Mesendoderm (in vitro differentiated cells): ENCODE results near the gene A4GALT.

Experiments used
- DNase-seq: peaks from one replicate; pipeline ENCODE4 v3.0.0; 2013
- H2AK5ac ChIP-seq: 2 replicates; pipeline ENCODE4 v1.6.1; 2013; ENCODE audit warnings: low read length, inconsistent platforms
- H2BK120ac ChIP-seq: 2 replicates; pipeline ENCODE4 v1.6.1; 2013; ENCODE audit warnings: low read depth, mild to moderate bottlenecking, low read length, moderate library complexity, mixed read lengths
- H2BK15ac ChIP-seq: replicated peaks from 2 replicates; pipeline ENCODE4 v1.6.1; 2013; ENCODE audit warnings: low read depth, mild to moderate bottlenecking, moderate library complexity
- H2BK5ac ChIP-seq: 2 replicates; pipeline ENCODE4 v1.6.1; 2013; ENCODE audit warnings: low read length, inconsistent platforms
- H3K18ac ChIP-seq: 2 replicates; pipeline ENCODE4 v1.6.1; 2013; ENCODE audit warnings: mild to moderate bottlenecking, low read length, mixed read lengths
- H3K23ac ChIP-seq: one replicate; pipeline ENCODE4 v1.6.1; 2013; ENCODE audit warnings: low read length
- H3K27ac ChIP-seq: 2 replicates; pipeline ENCODE4 v1.5.1; 2013; ENCODE audit warnings: low read depth, mild to moderate bottlenecking, inconsistent platforms, low read length, moderate library complexity
- H3K27me3 ChIP-seq: 2 replicates; pipeline ENCODE4 v1.6.1; 2013; ENCODE audit warnings: low read length, control low read depth, mild to moderate bottlenecking, inconsistent platforms; ENCODE audit not compliant: insufficient read depth, poor library complexity
- H3K36me3 ChIP-seq: 2 replicates; pipeline ENCODE4 v1.6.1; 2013; ENCODE audit warnings: low read length, inconsistent platforms; ENCODE audit not compliant: control insufficient read depth, insufficient read depth
- H3K4ac ChIP-seq: one replicate; pipeline ENCODE4 v1.6.1; 2013; ENCODE audit warnings: low read depth, mild to moderate bottlenecking, low read length, moderate library complexity
- H3K4me1 ChIP-seq: 2 replicates; pipeline ENCODE4 v1.6.1; 2013; ENCODE audit warnings: low read depth, low read length, inconsistent platforms; ENCODE audit not compliant: control insufficient read depth
- H3K4me2 ChIP-seq: 2 replicates; pipeline ENCODE4 v1.6.1; 2013; ENCODE audit warnings: low read length
- H3K4me3 ChIP-seq: 2 replicates; pipeline ENCODE4 v1.5.1; 2013; ENCODE audit warnings: mild to moderate bottlenecking, low read length
- H3K56ac ChIP-seq: one replicate; pipeline ENCODE4 v1.6.1; 2013; ENCODE audit warnings: low read length
- H3K79me1 ChIP-seq: 2 replicates; pipeline ENCODE4 v1.6.1; 2013; ENCODE audit warnings: low read length, inconsistent platforms
- H3K79me2 ChIP-seq: 2 replicates; pipeline ENCODE4 v1.6.1; 2013; ENCODE audit warnings: mild to moderate bottlenecking, low read length; ENCODE audit not compliant: control insufficient read depth, insufficient read depth
- H3K9ac ChIP-seq: 2 replicates; pipeline ENCODE4 v1.6.1; 2013; ENCODE audit warnings: low read length, inconsistent platforms
- H4K5ac ChIP-seq: one replicate; pipeline ENCODE4 v1.6.1; 2013; ENCODE audit warnings: low read length
- H4K8ac ChIP-seq: one replicate; pipeline ENCODE4 v1.6.1; 2013; ENCODE audit warnings: low read depth, mild to moderate bottlenecking, control low read depth, low read length, moderate library complexity
- WGBS: extraction: QIAGEN DNeasy Blood & Tissue Kit; methylation state at CpG from one replicate; pipeline ENCODE4 v1.1.7; 2013; ENCODE audit warnings: low lambda C conversion rate, missing lambda C conversion rate; ENCODE audit not compliant: insufficient coverage; ENCODE audit errors: extremely low coverage; 5-methylcytosine and 5-hydroxymethylcytosine counted together

A4GALT gene

GRCh38 chr22:42699976-42700352 lies 20.7 kb downstream of the A4GALT start:
- H3K18ac ChIP-seq: no peak overlapping the region
- no peaks in the 10 kb centered on the region for H3K36me3 ChIP-seq
- H4K5ac ChIP-seq: no peak overlapping the region
- H2BK15ac ChIP-seq: no peak overlapping the region
- no peak overlapping the region for H3K27ac ChIP-seq
- no peak overlapping the region for H3K56ac ChIP-seq
- no peak overlapping the region for H2BK5ac ChIP-seq
- no peak for DNase-seq
- no peaks in the 10 kb centered on the region for H3K79me1 ChIP-seq
- H3K9ac ChIP-seq: no peak overlapping the region
- no peak overlapping the region for H4K8ac ChIP-seq
- H3K4ac ChIP-seq: no peak overlapping the region
- no peak overlapping the region for H3K23ac ChIP-seq
- no peak overlapping the region for H3K4me3 ChIP-seq
- no peak overlapping the region for H2BK120ac ChIP-seq
- no peaks in the 10 kb centered on the region for H3K27me3 ChIP-seq
- H3K79me2 ChIP-seq: no peaks in the 10 kb centered on the region
- no peak overlapping the region for H3K4me2 ChIP-seq
- H2AK5ac ChIP-seq: no peak overlapping the region
- no CpG with 5 or more reads among the region's 12 CpGs for WGBS
- H3K4me1 ChIP-seq: peaks cover 3% of the 10 kb centered on the region

GRCh38 chr22:42699281-42699975 lies 21.2 kb downstream of the A4GALT start:
- no peaks in the 10 kb centered on the region for H3K36me3 ChIP-seq
- no peak overlapping the region for H3K4ac ChIP-seq
- no CpG with 5 or more reads among the region's 17 CpGs for WGBS

GRCh38 chr22:42697542-42698013 lies 23.1 kb downstream of the A4GALT start:
- H3K4ac ChIP-seq: no peak overlapping the region
- H2BK5ac ChIP-seq: no peak overlapping the region
- H3K18ac ChIP-seq: no peak overlapping the region
- H2AK5ac ChIP-seq: peak overlapping the region; percentile 65
- DNase-seq: peak; percentile 79
- H4K8ac ChIP-seq: no peak overlapping the region
- no peak overlapping the region for H2BK120ac ChIP-seq
- H3K36me3 ChIP-seq: no peaks in the 10 kb centered on the region
- no peak overlapping the region for H3K4me3 ChIP-seq
- no peaks in the 10 kb centered on the region for H3K27me3 ChIP-seq
- no peak overlapping the region for H3K4me2 ChIP-seq
- H3K4me1 ChIP-seq: peaks cover 3% of the 10 kb centered on the region
- no peak overlapping the region for H4K5ac ChIP-seq
- H3K27ac ChIP-seq: no peak overlapping the region
- no peak overlapping the region for H3K9ac ChIP-seq
- no CpG with 5 or more reads among the region's 16 CpGs for WGBS
- H2BK15ac ChIP-seq: no peak overlapping the region
- no peak overlapping the region for H3K23ac ChIP-seq
- H3K56ac ChIP-seq: no peak overlapping the region
- no peaks in the 10 kb centered on the region for H3K79me2 ChIP-seq
- no peaks in the 10 kb centered on the region for H3K79me1 ChIP-seq

More at GRCh38 chr22:42699281-42699975, 21.2 kb downstream of the A4GALT start:
- Histone ChIP-seq H3K79me2 (no peaks in the 10 kb centered on the region), H4K8ac (no peak overlapping the region), H3K27ac (no peak overlapping the region), H3K4me1 (peaks cover 3% of the 10 kb centered on the region), H3K79me1 (no peaks in the 10 kb centered on the region), H4K5ac (no peak overlapping the region), H2AK5ac (no peak overlapping the region), H3K23ac (no peak overlapping the region), H3K9ac (no peak overlapping the region), H3K27me3 (no peaks in the 10 kb centered on the region), H2BK15ac (no peak overlapping the region), H3K56ac (no peak overlapping the region), H2BK5ac (no peak overlapping the region), H3K4me3 (no peak overlapping the region), H3K18ac (no peak overlapping the region), H2BK120ac (no peak overlapping the region), H3K4me2 (no peak overlapping the region)
- DNase-seq: no peak

- Histone ChIP-seq H4K5ac (no peak overlapping the region), H3K27me3 (no peaks in the 10 kb centered on the region), H3K18ac (no peak overlapping the region), H3K27ac (no peak overlapping the region), H2AK5ac (no peak overlapping the region), H4K8ac (no peak overlapping the region), H3K4me3 (no peak overlapping the region), H3K4ac (no peak overlapping the region), H3K4me1 (peaks cover 3% of the 10 kb centered on the region), H2BK15ac (no peak overlapping the region), H3K36me3 (no peaks in the 10 kb centered on the region), H3K79me2 (no peaks in the 10 kb centered on the region), H3K79me1 (no peaks in the 10 kb centered on the region), H2BK5ac (no peak overlapping the region), H3K23ac (no peak overlapping the region), H3K9ac (no peak overlapping the region), H3K56ac (no peak overlapping the region), H3K4me2 (no peak overlapping the region), H2BK120ac (no peak overlapping the region)
- WGBS: no CpG with 5 or more reads among the region's 10 CpGs
- DNase-seq: no peak
Measured at GRCh38 chr22:42696331-42696967, 24.2 kb downstream of the A4GALT start.

- Histone ChIP-seq H3K4me1 (peaks cover 3% of the 10 kb centered on the region), H3K23ac (no peak overlapping the region), H2BK5ac (no peak overlapping the region), H3K27ac (no peak overlapping the region), H3K18ac (no peak overlapping the region), H3K9ac (no peak overlapping the region), H3K4ac (no peak overlapping the region), H4K5ac (no peak overlapping the region), H3K27me3 (no peaks in the 10 kb centered on the region), H4K8ac (no peak overlapping the region), H2AK5ac (no peak overlapping the region), H2BK120ac (no peak overlapping the region), H3K56ac (no peak overlapping the region), H2BK15ac (no peak overlapping the region), H3K4me3 (no peak overlapping the region), H3K4me2 (no peak overlapping the region), H3K79me1 (no peaks in the 10 kb centered on the region), H3K79me2 (no peaks in the 10 kb centered on the region), H3K36me3 (no peaks in the 10 kb centered on the region)
- no peak for DNase-seq
- WGBS: no CpG with 5 or more reads among the region's 10 CpGs
Measured at GRCh38 chr22:42695294-42695693, 25.4 kb downstream of the A4GALT start.
